Cardiac fibroblast (primary cell): ENCODE measurements around the gene MRPL24.

Experiments
- DNase-seq, 2 donors: peaks; one replicate each; pipeline versions ENCODE4 v3.0.0 to v3.0.0-alpha.2; 2010; ENCODE audit warnings: low read depth in 2 of 2
- H3K4me3 ChIP-seq, 2 donors: replicated peaks in 1 of 2; 1 replicate in 1 of 2; 2 replicates in 1 of 2; pipeline ENCODE4 v1.5.1; 2011; ENCODE audit warnings: low read depth in 2 of 2, low read length in 2 of 2, mild to moderate bottlenecking in 2 of 2, moderate library complexity in 1 of 2
- CTCF ChIP-seq: IDR thresholded peaks from one replicate; pipeline ENCODE4 v1.5.1; 2011; ENCODE audit warnings: low read depth, mild to moderate bottlenecking, low read length, inconsistent platforms

The MRPL24 gene

DNA sequence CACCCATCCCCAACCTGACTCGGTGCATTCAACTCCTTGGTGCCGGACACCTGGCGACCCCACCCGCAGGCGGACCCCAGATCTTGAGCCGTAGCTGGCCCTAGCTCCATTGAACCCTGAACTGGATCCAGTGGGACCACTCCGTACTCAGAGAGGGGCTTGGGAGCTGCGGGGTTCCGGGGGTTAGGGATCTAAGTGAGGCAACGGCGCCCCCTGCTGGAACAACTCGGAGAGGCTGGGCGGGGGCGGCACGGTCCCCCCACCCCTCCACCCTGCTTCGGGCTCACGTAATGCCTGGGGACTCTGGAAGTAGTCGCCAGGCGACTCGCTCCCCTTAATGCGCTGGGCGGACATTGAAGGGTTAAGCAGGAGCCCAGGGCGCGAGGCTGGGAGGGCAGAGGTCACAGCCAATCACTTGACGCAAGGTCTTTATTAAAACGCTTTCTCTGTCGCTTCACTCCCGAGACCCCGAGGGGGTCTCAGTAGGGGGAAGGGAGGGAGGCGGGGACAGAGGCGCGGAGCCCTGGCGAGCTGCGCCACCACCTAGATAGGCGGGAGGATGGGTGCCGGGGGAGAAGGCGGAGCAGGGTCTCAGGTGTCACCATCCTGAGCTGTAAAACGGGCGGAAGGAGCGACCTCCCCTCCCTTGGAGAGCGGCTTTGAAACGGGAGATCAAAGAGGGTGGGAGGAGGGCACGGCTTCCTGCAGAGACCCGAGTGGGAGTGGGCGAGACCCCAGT is 34.8 kb downstream of the MRPL24 start:
- H3K4me3 ChIP-seq: peak overlapping the region; percentile 36 to 42
- DNase-seq: peak; percentile 40 to 59
- TF ChIP-seq CTCF: peak; percentile 83

DNA sequence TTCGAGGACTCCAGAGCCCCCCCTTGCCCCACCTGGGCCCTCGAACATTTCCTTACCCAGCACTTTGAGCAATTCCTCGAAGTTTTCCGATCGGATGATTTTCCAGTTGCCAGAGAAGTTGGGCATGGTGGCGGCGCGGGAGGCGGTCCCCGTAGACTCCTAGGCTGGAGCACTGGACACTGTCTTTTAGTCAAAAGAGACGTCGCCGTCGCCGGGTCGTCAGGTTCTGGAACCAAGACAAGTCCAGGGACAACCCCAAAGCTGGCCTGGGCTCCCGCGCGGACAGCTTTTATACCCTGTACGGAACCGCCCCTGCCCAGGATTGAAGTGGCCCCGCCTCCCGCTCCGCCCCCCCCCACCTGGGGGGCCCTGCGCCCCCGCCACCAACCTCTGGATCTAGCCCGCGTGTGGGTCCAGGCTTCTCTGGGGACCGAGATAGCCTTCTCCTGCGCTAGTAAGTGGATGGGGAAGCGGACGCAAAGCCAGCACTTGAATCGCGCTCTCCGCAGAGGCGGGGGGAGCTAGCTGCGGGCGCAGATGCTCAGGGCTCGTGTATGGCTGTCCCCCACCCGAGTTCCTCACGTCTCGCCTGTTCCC is 35.5 kb downstream of the MRPL24 start, which contains the start of gene CRABP2:
Gene CRABP2 (minus strand): TSS at position 263 of the 597 bp plus-strand sequence. CDS start 137 bp downstream, at position 126.
- TF ChIP-seq CTCF: no peak
- DNase-seq: no peak
- peak within 1 kb of the TSS; percentile 36 to 42 for H3K4me3 ChIP-seq

DNA sequence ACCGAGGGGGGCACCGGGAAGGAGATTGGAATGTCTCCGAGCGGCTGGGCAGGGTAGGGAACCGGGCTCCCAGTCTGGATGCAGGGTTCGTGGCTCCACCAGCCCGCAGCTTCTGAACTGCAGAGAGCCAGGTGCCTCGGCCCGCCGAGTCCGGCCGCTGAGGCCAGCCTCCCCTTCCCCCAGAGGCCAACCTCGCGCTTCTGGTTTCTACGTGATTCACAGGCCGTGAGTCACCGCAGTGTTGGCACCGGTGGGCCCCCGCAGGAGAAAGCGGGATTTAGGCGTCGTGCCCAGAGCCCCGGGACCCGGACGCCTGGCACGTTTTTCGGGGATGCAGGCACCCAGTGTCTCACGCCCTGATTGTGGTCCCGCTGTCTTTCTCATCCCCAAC is 36.0 kb downstream of the MRPL24 start:
- peak overlapping the region; percentile 21 to 42 for H3K4me3 ChIP-seq
- TF ChIP-seq CTCF: no peak
- peak; percentile 64 to 67 for DNase-seq

DNA sequence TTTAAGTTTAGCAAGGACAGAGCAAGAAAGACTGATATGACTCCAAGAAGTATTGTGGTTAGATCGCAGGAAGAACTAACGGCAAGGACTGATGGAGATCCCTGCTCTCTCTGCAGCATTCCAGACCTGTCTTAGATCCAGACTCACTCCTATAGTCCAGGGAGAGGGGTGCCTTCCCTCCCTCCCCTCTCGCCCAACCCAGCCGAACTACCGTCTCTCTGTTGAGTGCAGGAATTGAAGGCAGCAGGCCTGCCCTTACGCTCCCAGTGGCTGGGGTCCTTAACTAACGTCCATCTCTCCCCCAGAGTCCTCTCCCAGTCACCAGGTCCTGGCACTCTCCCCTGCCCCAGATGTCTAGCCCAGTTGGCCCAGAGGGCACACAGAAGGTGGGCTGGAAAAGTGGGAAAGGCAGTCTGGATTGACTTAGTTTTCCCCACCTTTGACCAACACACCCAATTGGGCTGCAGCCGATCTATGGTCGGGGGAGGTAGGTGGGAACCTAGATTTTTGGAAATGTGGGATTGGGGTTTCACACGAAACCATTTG is 36.6 kb downstream of the MRPL24 start:
- H3K4me3 ChIP-seq: peak overlapping the region in 1 of 2 donors; percentile 42
- no peak for DNase-seq
- TF ChIP-seq CTCF: no peak

- peak overlapping the region in 1 of 2 donors; percentile 5 for H3K4me3 ChIP-seq
- no peak for DNase-seq
- TF ChIP-seq CTCF: no peak
Measured at GRCh38 chr1:156703741-156704140, 37.1 kb downstream of the MRPL24 start.

DNA sequence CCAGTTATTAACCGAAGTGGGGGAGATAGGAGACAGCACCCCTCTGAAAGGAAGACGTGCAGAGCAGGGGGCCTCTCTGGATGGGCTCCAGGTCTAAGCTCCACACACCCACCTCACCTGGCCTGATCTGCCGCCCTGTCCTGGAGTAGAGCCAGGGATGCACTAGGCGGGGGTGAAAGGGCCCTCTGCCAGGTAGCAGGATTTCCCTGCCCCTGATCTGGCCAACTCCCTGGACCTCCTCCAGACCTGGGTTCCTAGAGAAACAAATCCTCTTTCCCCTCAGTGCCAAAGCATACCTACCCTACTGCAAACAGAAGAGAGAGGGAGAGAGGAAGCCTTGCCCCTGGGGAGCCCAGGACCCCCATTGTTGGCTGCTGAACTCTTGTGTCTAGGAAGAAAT is 37.6 kb downstream of the MRPL24 start:
- TF ChIP-seq CTCF: no peak
- no peak overlapping the region for H3K4me3 ChIP-seq
- DNase-seq: no peak
